Myocyte (in vitro differentiated cells): ENCODE measurements around the gene ASB2. TPM values are rescaled to one million over a fixed set of nuclear protein-coding genes. Genes with fewer than 3 reads are reported as not detected.

Source experiments
- microRNA-seq: library from miRNA; unstranded; fragments of <30 nt; microRNA quantifications from one replicate; pipeline ENCODE4, GENCODE V29; 2016
- total RNA-seq: library from RNA; depleted of rRNA; stranded (reverse); fragments of >200 nt; gene quantifications from 2 replicates; pipeline ENCODE4 v1.2.3, GENCODE V29; 2014

ASB2 gene
- total RNA-seq, 1 donor from 2014 or later = 8.9 TPM

Small RNAs within 50 kb of the gene (microRNA-seq; reads per million reads assigned to microRNA genes)
- gene MIR4506 = not detected

Other genes starting within 250 kb of the ASB2 start
- not detected in 2 replicates for gene PRIMA1, start 188.1 kb downstream of the ASB2 start, total RNA-seq
- not detected in 2 replicates for gene FAM181A, start 49.2 kb downstream of the ASB2 start, total RNA-seq
- not detected in 2 replicates for gene CCDC197, start 20.7 kb upstream of the ASB2 start, total RNA-seq
- gene OTUB2, start 49.8 kb upstream of the ASB2 start, total RNA-seq = 0.48 and 1.1 TPM in 2 replicates
- 156 and 161 TPM in 2 replicates for gene DDX24, start 104.6 kb upstream of the ASB2 start, total RNA-seq
- gene IFI27L1, start 104.7 kb upstream of the ASB2 start, total RNA-seq = 5.6 and 10.3 TPM in 2 replicates
- gene IFI27, start 134.2 kb upstream of the ASB2 start, total RNA-seq = 2.5 and 5.8 TPM in 2 replicates
- 34.8 and 42.6 TPM in 2 replicates for gene IFI27L2, start 153.0 kb upstream of the ASB2 start, total RNA-seq
- gene PPP4R4, start 197.8 kb upstream of the ASB2 start, total RNA-seq = 0.75 and 1.2 TPM in 2 replicates